Measurements from ENCODE around the gene BLNK.
"Not testable (repeated sequence)": the region's sequence is repeated elsewhere in the genome, so short reads cannot be mapped to it uniquely, and the experiment has no call there.

Gene BLNK

GRCh38 chr10:96212911-96213310 lies 58.5 kb downstream of the BLNK start:
- Histone ChIP-seq H3K9ac (ENCODE audit: low read depth, low read length) (no peak overlapping the region), H3K4me3 (ENCODE audit: low read length) (no peak overlapping the region), H3K4me1 (ENCODE audit: insufficient read depth, low read length) (no peaks in the 10 kb centered on the region), H3K9me3 (ENCODE audit: insufficient read depth, low read depth, low read length) (no peaks in the 10 kb centered on the region), H3K27ac (ENCODE audit: low read length) (no peak overlapping the region), H3K27me3 (ENCODE audit: insufficient read depth, low read length) (no peaks in the 10 kb centered on the region), H3K36me3 (ENCODE audit: insufficient read depth, low read depth, low read length) (no peaks in the 10 kb centered on the region)

GRCh38 chr10:96211764-96212163 lies 59.6 kb downstream of the BLNK start:
- no peaks in the 10 kb centered on the region for H3K27me3 ChIP-seq (ENCODE audit: insufficient read depth, low read length)
- no peak overlapping the region for H3K4me3 ChIP-seq (ENCODE audit: low read length)
- H3K36me3 ChIP-seq (ENCODE audit: insufficient read depth, low read depth, low read length): no peaks in the 10 kb centered on the region
- H3K9me3 ChIP-seq (ENCODE audit: insufficient read depth, low read depth, low read length): no peaks in the 10 kb centered on the region
- H3K9ac ChIP-seq (ENCODE audit: low read depth, low read length): no peak overlapping the region
- no peaks in the 10 kb centered on the region for H3K4me1 ChIP-seq (ENCODE audit: insufficient read depth, low read length)
- H3K27ac ChIP-seq (ENCODE audit: low read length): no peak overlapping the region

- H3K27ac ChIP-seq (ENCODE audit: low read length): no peak overlapping the region
- H3K9me3 ChIP-seq (ENCODE audit: insufficient read depth, low read depth, low read length): no peaks in the 10 kb centered on the region
- H3K4me1 ChIP-seq (ENCODE audit: insufficient read depth, low read length): peaks cover 8% of the 10 kb centered on the region; the same call in 1 of the 2 replicates
- no peak overlapping the region for H3K9ac ChIP-seq (ENCODE audit: low read depth, low read length)
- H3K36me3 ChIP-seq (ENCODE audit: insufficient read depth, low read depth, low read length): no peaks in the 10 kb centered on the region
- no peaks in the 10 kb centered on the region for H3K27me3 ChIP-seq (ENCODE audit: insufficient read depth, low read length)
- no peak overlapping the region for H3K4me3 ChIP-seq (ENCODE audit: low read length)
Observed at GRCh38 chr10:96208946-96209345, 62.4 kb downstream of the BLNK start.

DNA sequence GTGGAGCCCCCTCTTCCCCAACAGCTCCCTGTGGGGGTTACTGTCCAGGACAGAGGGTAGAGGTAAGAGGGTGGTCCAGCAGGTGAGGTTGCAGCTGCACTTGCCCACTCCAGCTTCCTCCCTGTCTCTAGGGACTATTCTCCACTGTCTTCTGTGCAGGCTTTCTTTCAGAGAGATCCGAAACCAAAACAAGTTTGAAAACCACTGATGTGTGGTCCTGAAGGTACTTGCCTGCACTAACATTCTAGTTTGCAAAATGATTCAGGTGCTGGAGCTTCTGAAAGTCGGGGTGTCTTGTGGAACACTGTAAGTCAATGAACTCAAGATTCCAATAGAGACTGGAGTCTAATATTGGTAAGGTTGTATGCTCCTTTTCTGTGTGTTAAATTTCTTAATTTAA lies 63.1 kb downstream of the BLNK start:
- Histone ChIP-seq H3K9me3 (ENCODE audit: insufficient read depth, low read depth, low read length) (no peaks in the 10 kb centered on the region), H3K4me1 (ENCODE audit: insufficient read depth, low read length) (peaks cover 8% of the 10 kb centered on the region; the same call in 1 of the 2 replicates), H3K27me3 (ENCODE audit: insufficient read depth, low read length) (no peaks in the 10 kb centered on the region), H3K9ac (ENCODE audit: low read depth, low read length) (no peak overlapping the region), H3K4me3 (ENCODE audit: low read length) (no peak overlapping the region), H3K27ac (ENCODE audit: low read length) (no peak overlapping the region), H3K36me3 (ENCODE audit: insufficient read depth, low read depth, low read length) (no peaks in the 10 kb centered on the region)

- peaks cover 8% of the 10 kb centered on the region; the same call in 1 of the 2 replicates for H3K4me1 ChIP-seq (ENCODE audit: insufficient read depth, low read length)
- no peaks in the 10 kb centered on the region for H3K27me3 ChIP-seq (ENCODE audit: insufficient read depth, low read length)
- no peak overlapping the region; the same call in 1 of the 2 replicates for H3K4me3 ChIP-seq (ENCODE audit: low read length)
- no peak overlapping the region for H3K9ac ChIP-seq (ENCODE audit: low read depth, low read length)
- no peak overlapping the region for H3K27ac ChIP-seq (ENCODE audit: low read length)
- no peaks in the 10 kb centered on the region for H3K36me3 ChIP-seq (ENCODE audit: insufficient read depth, low read depth, low read length)
- H3K9me3 ChIP-seq (ENCODE audit: insufficient read depth, low read depth, low read length): no peaks in the 10 kb centered on the region
Observed at GRCh38 chr10:96205580-96205979, 65.8 kb downstream of the BLNK start.

- peaks cover 8% of the 10 kb centered on the region; the same call in 1 of the 2 replicates for H3K4me1 ChIP-seq (ENCODE audit: insufficient read depth, low read length)
- no peak overlapping the region for H3K4me3 ChIP-seq (ENCODE audit: low read length)
- no peaks in the 10 kb centered on the region for H3K9me3 ChIP-seq (ENCODE audit: insufficient read depth, low read depth, low read length)
- H3K36me3 ChIP-seq (ENCODE audit: insufficient read depth, low read depth, low read length): no peaks in the 10 kb centered on the region
- H3K9ac ChIP-seq (ENCODE audit: low read depth, low read length): no peak overlapping the region
- no peak overlapping the region for H3K27ac ChIP-seq (ENCODE audit: low read length)
- H3K27me3 ChIP-seq (ENCODE audit: insufficient read depth, low read length): no peaks in the 10 kb centered on the region
Observed at GRCh38 chr10:96201525-96201924, 69.8 kb downstream of the BLNK start.

- not testable (repeated sequence) for H3K27me3 ChIP-seq (ENCODE audit: insufficient read depth, low read length); H3K4me1 ChIP-seq (ENCODE audit: insufficient read depth, low read length); H3K9ac ChIP-seq (ENCODE audit: low read depth, low read length); H3K9me3 ChIP-seq (ENCODE audit: insufficient read depth, low read depth, low read length); H3K36me3 ChIP-seq (ENCODE audit: insufficient read depth, low read depth, low read length); H3K4me3 ChIP-seq (ENCODE audit: low read length); H3K27ac ChIP-seq (ENCODE audit: low read length)
Observed at GRCh38 chr10:96189505-96189904, 81.9 kb downstream of the BLNK start.

DNA sequence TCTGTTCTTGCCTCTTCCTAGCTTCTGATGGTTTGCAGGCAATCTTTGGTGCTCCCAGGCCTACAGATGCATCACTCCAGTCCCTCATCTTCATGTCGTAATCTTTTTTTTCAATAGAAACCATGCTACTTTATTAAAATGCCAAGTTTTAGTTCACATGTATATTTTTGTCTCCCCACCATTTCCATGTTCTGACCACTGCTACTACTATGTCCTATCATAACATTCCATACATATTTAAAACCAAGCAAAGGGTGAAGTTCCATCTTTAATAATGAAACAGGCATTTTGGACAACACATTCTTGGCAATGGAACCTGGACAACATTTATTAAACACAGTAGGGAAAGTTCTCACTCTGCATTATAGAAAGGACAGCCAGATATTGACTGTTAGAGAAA lies 82.5 kb downstream of the BLNK start:
- no peak overlapping the region for H3K9ac ChIP-seq (ENCODE audit: low read depth, low read length)
- H3K9me3 ChIP-seq (ENCODE audit: insufficient read depth, low read depth, low read length): no peaks in the 10 kb centered on the region
- H3K27me3 ChIP-seq (ENCODE audit: insufficient read depth, low read length): no peaks in the 10 kb centered on the region
- H3K36me3 ChIP-seq (ENCODE audit: insufficient read depth, low read depth, low read length): no peaks in the 10 kb centered on the region
- no peaks in the 10 kb centered on the region for H3K4me1 ChIP-seq (ENCODE audit: insufficient read depth, low read length)
- no peak overlapping the region for H3K27ac ChIP-seq (ENCODE audit: low read length)
- no peak overlapping the region for H3K4me3 ChIP-seq (ENCODE audit: low read length)

GRCh38 chr10:96188421-96188820 lies 82.9 kb downstream of the BLNK start:
- no peak overlapping the region for H3K4me3 ChIP-seq (ENCODE audit: low read length)
- no peaks in the 10 kb centered on the region for H3K9me3 ChIP-seq (ENCODE audit: insufficient read depth, low read depth, low read length)
- H3K27me3 ChIP-seq (ENCODE audit: insufficient read depth, low read length): no peaks in the 10 kb centered on the region
- H3K4me1 ChIP-seq (ENCODE audit: insufficient read depth, low read length): no peaks in the 10 kb centered on the region
- H3K36me3 ChIP-seq (ENCODE audit: insufficient read depth, low read depth, low read length): no peaks in the 10 kb centered on the region
- H3K27ac ChIP-seq (ENCODE audit: low read length): no peak overlapping the region
- no peak overlapping the region for H3K9ac ChIP-seq (ENCODE audit: low read depth, low read length)

GRCh38 chr10:96176985-96177384 lies 94.4 kb downstream of the BLNK start:
- no peak overlapping the region for H3K9ac ChIP-seq (ENCODE audit: low read depth, low read length)
- H3K27me3 ChIP-seq (ENCODE audit: insufficient read depth, low read length): no peaks in the 10 kb centered on the region
- H3K4me3 ChIP-seq (ENCODE audit: low read length): no peak overlapping the region
- H3K4me1 ChIP-seq (ENCODE audit: insufficient read depth, low read length): no peaks in the 10 kb centered on the region
- peaks cover 23% of the 10 kb centered on the region for H3K9me3 ChIP-seq (ENCODE audit: insufficient read depth, low read depth, low read length)
- no peak overlapping the region for H3K27ac ChIP-seq (ENCODE audit: low read length)
- no peaks in the 10 kb centered on the region for H3K36me3 ChIP-seq (ENCODE audit: insufficient read depth, low read depth, low read length)

- Histone ChIP-seq H3K9me3 (ENCODE audit: insufficient read depth, low read depth, low read length) (peaks cover 23% of the 10 kb centered on the region), H3K27ac (ENCODE audit: low read length) (no peak overlapping the region), H3K4me3 (ENCODE audit: low read length) (no peak overlapping the region), H3K27me3 (ENCODE audit: insufficient read depth, low read length) (no peaks in the 10 kb centered on the region), H3K36me3 (ENCODE audit: insufficient read depth, low read depth, low read length) (no peaks in the 10 kb centered on the region), H3K4me1 (ENCODE audit: insufficient read depth, low read length) (no peaks in the 10 kb centered on the region), H3K9ac (ENCODE audit: low read depth, low read length) (no peak overlapping the region)
Observed at GRCh38 chr10:96172666-96173065, 98.7 kb downstream of the BLNK start.

DNA sequence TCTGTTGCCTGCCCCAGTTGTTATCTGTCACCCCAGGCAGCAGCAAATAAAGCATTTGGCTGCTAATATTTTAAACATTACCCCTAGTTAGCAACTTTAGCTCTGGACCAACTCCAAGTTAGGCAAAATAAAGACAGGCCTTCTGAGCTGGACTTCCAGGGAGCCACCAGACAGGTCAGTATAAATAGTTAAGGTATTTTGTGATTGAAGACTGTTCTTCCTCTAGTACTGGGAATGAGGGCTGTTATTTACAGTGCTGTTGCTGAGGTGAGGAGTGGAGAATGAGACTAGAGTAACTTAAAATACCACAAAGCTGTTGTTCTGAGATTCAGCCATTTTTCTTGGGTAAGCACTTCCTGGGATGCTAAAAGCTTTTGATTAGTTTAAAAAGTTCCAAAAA lies 101.1 kb downstream of the BLNK start:
- H3K4me3 ChIP-seq (ENCODE audit: low read length): no peak overlapping the region
- no peaks in the 10 kb centered on the region for H3K4me1 ChIP-seq (ENCODE audit: insufficient read depth, low read length)
- H3K9ac ChIP-seq (ENCODE audit: low read depth, low read length): no peak overlapping the region
- no peaks in the 10 kb centered on the region for H3K27me3 ChIP-seq (ENCODE audit: insufficient read depth, low read length)
- no peak overlapping the region for H3K27ac ChIP-seq (ENCODE audit: low read length)
- no peaks in the 10 kb centered on the region for H3K36me3 ChIP-seq (ENCODE audit: insufficient read depth, low read depth, low read length)
- peaks cover 4% of the 10 kb centered on the region; the same call in 1 of the 2 replicates for H3K9me3 ChIP-seq (ENCODE audit: insufficient read depth, low read depth, low read length)

DNA sequence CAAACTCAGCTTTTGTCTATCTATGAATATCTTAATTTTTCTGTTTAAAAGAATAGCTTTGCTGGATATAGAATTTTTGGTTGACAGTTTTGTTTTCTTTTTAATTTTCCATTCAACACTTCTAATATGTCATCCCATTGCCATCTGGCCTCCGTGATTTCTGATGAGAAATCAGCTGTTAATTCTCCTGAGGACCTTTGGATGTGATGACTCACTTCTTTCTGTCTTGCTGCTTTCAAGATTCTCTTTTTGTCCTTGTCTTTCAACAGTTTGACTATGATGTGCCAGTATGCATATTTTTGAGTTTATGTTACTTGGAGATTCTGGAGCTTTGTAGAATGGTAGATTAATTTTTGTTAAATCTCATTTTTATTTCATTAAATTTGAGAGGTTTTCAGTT lies 102.8 kb downstream of the BLNK start:
- Histone ChIP-seq H3K9me3 (ENCODE audit: insufficient read depth, low read depth, low read length) (peaks cover 4% of the 10 kb centered on the region; the same call in 1 of the 2 replicates), H3K4me3 (ENCODE audit: low read length) (no peak overlapping the region), H3K36me3 (ENCODE audit: insufficient read depth, low read depth, low read length) (no peaks in the 10 kb centered on the region), H3K9ac (ENCODE audit: low read depth, low read length) (no peak overlapping the region), H3K4me1 (ENCODE audit: insufficient read depth, low read length) (no peaks in the 10 kb centered on the region), H3K27me3 (ENCODE audit: insufficient read depth, low read length) (no peaks in the 10 kb centered on the region), H3K27ac (ENCODE audit: low read length) (no peak overlapping the region)
